Parathyroid adenoma (tissue), 2 donors: ENCODE results near the gene THBS3.

Experiments used
- H2AFZ ChIP-seq: fragments of 300-600 bp; sonication (generic); one replicate; pipeline ENCODE4 v1.7.0; 2017; ENCODE audit warnings: antibody characterized with exemption, mild to moderate bottlenecking
- H3K27ac ChIP-seq: fragments of 300-600 bp; sonication (generic); one replicate; pipeline ENCODE4 v1.7.0; 2017
- H3K27me3 ChIP-seq: fragments of 300-600 bp; sonication (generic); one replicate; pipeline ENCODE4 v1.7.0; 2017; ENCODE audit warnings: low read length; ENCODE audit not compliant: control insufficient read depth, insufficient read depth
- H3K36me3 ChIP-seq: fragments of 300-600 bp; sonication (generic); one replicate; pipeline ENCODE4 v1.7.0; 2017; ENCODE audit warnings: low read length; ENCODE audit not compliant: control insufficient read depth, insufficient read depth
- H3K4me1 ChIP-seq: fragments of 300-600 bp; sonication (generic); one replicate; pipeline ENCODE4 v1.7.0; 2017; ENCODE audit warnings: control low read depth
- H3K4me2 ChIP-seq: fragments of 300-600 bp; sonication (generic); one replicate; pipeline ENCODE4 v1.7.0; 2017; ENCODE audit warnings: low read length
- H3K4me3 ChIP-seq: fragments of 300-600 bp; sonication (generic); one replicate; pipeline ENCODE4 v1.7.0; 2017; ENCODE audit warnings: low read depth, low read length
- H3K79me2 ChIP-seq: fragments of 300-600 bp; sonication (generic); one replicate; pipeline ENCODE4 v1.7.0; 2017; ENCODE audit warnings: control low read depth
- H3K9ac ChIP-seq: fragments of 300-600 bp; sonication (generic); one replicate; pipeline ENCODE4 v1.7.0; 2017; ENCODE audit warnings: mild to moderate bottlenecking
- H3K9me3 ChIP-seq: fragments of 300-600 bp; sonication (generic); one replicate; pipeline ENCODE4 v1.7.0; 2017; ENCODE audit warnings: low read length; ENCODE audit not compliant: control insufficient read depth
- TF ChIP-seq, protein P1 (sequence below): fragments of 300-600 bp; sonication (generic); IDR thresholded peaks from one replicate; pipeline ENCODE4 v1.7.0; 2017; ENCODE audit warnings: antibody characterized with exemption, mild to moderate bottlenecking
- donor health status: primary hyperparathyroidism.

The THBS3 gene

DNA sequence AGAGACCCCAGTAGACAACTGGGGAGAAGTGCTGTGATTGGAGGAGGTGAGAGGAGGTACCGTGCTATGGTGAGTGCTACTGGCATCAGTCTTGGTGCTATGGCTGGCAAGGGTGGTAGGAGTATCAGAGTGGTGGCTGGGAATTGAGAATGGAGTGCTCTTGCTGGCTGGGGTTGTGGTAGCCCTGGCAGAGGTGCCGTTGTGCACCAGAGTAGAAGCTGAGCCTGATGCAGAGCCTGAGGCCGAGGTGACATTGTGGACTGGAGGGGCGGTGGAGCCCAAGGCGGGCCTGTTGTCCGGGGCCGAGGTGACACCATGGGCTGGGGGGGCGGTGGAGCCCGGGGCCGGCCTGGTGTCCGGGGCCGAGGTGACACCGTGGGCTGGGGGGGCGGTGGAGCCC is 19.4 kb downstream of the THBS3 start:
- Histone ChIP-seq H3K27ac (no peak overlapping the region), H3K79me2 (no peaks in the 10 kb centered on the region), H3K36me3 (no peaks in the 10 kb centered on the region), H2AFZ (no peak overlapping the region), H3K4me1 (no peaks in the 10 kb centered on the region), H3K9me3 (no peaks in the 10 kb centered on the region), H3K4me2 (no peak overlapping the region), H3K27me3 (no peaks in the 10 kb centered on the region), H3K4me3 (no peak overlapping the region), H3K9ac (no peak overlapping the region)
- TF ChIP-seq, protein P1, sequence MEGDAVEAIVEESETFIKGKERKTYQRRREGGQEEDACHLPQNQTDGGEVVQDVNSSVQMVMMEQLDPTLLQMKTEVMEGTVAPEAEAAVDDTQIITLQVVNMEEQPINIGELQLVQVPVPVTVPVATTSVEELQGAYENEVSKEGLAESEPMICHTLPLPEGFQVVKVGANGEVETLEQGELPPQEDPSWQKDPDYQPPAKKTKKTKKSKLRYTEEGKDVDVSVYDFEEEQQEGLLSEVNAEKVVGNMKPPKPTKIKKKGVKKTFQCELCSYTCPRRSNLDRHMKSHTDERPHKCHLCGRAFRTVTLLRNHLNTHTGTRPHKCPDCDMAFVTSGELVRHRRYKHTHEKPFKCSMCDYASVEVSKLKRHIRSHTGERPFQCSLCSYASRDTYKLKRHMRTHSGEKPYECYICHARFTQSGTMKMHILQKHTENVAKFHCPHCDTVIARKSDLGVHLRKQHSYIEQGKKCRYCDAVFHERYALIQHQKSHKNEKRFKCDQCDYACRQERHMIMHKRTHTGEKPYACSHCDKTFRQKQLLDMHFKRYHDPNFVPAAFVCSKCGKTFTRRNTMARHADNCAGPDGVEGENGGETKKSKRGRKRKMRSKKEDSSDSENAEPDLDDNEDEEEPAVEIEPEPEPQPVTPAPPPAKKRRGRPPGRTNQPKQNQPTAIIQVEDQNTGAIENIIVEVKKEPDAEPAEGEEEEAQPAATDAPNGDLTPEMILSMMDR, result no peak

- Histone ChIP-seq H3K27ac (no peak overlapping the region), H3K4me2 (no peak overlapping the region), H3K36me3 (no peaks in the 10 kb centered on the region), H2AFZ (no peak overlapping the region), H3K9me3 (no peaks in the 10 kb centered on the region), H3K4me1 (no peaks in the 10 kb centered on the region), H3K4me3 (no peak overlapping the region), H3K9ac (no peak overlapping the region), H3K79me2 (no peaks in the 10 kb centered on the region), H3K27me3 (no peaks in the 10 kb centered on the region)
- TF ChIP-seq, protein P1, result no peak
Measured at GRCh38 chr1:155187456-155187891, 20.2 kb downstream of the THBS3 start.

DNA sequence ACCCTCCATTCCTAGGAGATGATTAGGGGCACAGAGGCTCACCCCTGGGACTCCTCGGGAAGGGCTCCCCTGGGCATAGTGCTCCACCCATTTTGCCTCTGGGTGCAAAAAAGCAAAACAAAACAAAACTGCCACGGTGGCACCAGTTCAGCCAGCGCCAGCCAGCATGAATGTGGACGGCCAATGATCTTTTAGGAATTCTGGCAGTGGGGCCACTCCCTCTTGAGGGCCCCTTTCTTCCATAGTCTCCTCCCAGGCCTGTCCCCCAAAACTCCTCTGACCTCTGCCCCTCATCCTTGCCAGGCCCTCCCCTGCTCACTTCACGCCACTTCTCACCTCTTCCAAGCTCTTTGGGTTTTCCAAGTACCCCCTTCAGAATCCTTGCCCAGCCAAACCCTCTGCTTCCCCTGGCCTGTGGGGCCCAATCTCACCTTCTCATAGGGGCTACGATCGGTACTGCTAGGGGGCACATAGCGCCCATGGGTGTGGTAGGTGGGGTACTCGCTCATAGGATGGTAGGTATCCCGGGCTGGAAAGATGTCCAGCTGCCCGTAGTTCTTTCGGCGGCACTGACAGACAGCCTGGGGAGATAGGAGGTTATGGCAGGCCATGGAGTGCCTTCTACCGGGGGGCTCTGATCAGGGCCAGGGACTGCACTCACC is 20.8 kb downstream of the THBS3 start:
- no peak overlapping the region for H3K27ac ChIP-seq
- H3K36me3 ChIP-seq, result no peaks in the 10 kb centered on the region
- H3K9me3 ChIP-seq, result no peaks in the 10 kb centered on the region
- H2AFZ ChIP-seq, result no peak overlapping the region
- TF ChIP-seq, protein P1, result no peak
- no peak overlapping the region for H3K4me3 ChIP-seq
- H3K4me2 ChIP-seq, result no peak overlapping the region
- H3K9ac ChIP-seq, result no peak overlapping the region
- no peaks in the 10 kb centered on the region for H3K79me2 ChIP-seq
- no peaks in the 10 kb centered on the region for H3K4me1 ChIP-seq
- no peaks in the 10 kb centered on the region for H3K27me3 ChIP-seq

GRCh38 chr1:155186067-155186793 is 21.5 kb downstream of the THBS3 start:
- Histone ChIP-seq H3K27ac (no peak overlapping the region), H3K9ac (no peak overlapping the region), H3K9me3 (no peaks in the 10 kb centered on the region), H2AFZ (no peak overlapping the region), H3K27me3 (no peaks in the 10 kb centered on the region), H3K36me3 (no peaks in the 10 kb centered on the region), H3K79me2 (no peaks in the 10 kb centered on the region), H3K4me1 (no peaks in the 10 kb centered on the region), H3K4me3 (no peak overlapping the region), H3K4me2 (no peak overlapping the region)
- TF ChIP-seq, protein P1, result no peak

DNA sequence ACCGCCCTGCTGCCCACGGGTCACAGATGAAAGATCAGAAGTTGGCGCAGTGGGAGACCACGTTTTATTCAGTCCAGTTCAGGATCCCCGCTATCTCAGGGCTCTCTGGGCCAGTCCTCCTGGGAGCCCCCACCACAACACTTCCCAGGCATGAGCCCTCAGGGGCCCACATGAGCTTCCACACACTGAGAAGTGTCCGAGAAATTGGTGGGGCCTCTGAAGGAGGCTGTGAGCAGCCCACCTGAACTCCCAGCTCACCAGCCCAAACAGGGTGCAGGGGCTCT is 22.0 kb downstream of the THBS3 start:
- Histone ChIP-seq H3K9ac (no peak overlapping the region), H3K9me3 (no peaks in the 10 kb centered on the region), H3K79me2 (no peaks in the 10 kb centered on the region), H3K4me3 (no peak overlapping the region), H3K27ac (no peak overlapping the region), H2AFZ (no peak overlapping the region), H3K4me1 (no peaks in the 10 kb centered on the region), H3K27me3 (no peaks in the 10 kb centered on the region), H3K4me2 (no peak overlapping the region), H3K36me3 (no peaks in the 10 kb centered on the region)
- TF ChIP-seq, protein P1, result no peak
